H1 (cell line): ENCODE results near the gene ANKRD11. TPM values are rescaled to one million over a fixed set of nuclear protein-coding genes. Genes with fewer than 3 reads are reported as not detected.
A peak's percentile ranks its signal among the peaks of the same experiment; 100 is the strongest.

ENCODE experiments used
- CTCF ChIA-PET: fragments of 300-600 bp; sonication (Branson Sonifier 250); formaldehyde crosslinking; loops from one replicate; lab custom pipeline; 2021; ENCODE audit not compliant: partially characterized antibody; lab: Charles Lee
- POLR2A ChIA-PET: fragments of 300-600 bp; sonication (Branson Sonifier 250); formaldehyde crosslinking; loops from one replicate; lab custom pipeline; 2021; ENCODE audit warnings: inconsistent platforms; ENCODE audit not compliant: partially characterized antibody; lab: Charles Lee
- DNase-seq, 2 experiments: peaks; one replicate each; pipeline versions ENCODE4 v3.0.0 to v3.0.0-alpha.2; 2010 to 2022; ENCODE audit warnings: low spot score in 2 of 2, low read depth in 1 of 2, mixed read lengths in 1 of 2
- FAIRE-seq: peaks from 2 replicates; lab custom pipeline; 2011; peaks lifted over from hg19 to GRCh38; lab: Jason Lieb, UNC
- H2AFZ ChIP-seq: 2 replicates; pipeline ENCODE4 v1.8.1; 2012; ENCODE audit warnings: low read length, inconsistent platforms
- H2AK5ac ChIP-seq: 2 replicates; pipeline ENCODE4 v1.6.1; 2013; ENCODE audit warnings: low read depth, low read length
- H2BK120ac ChIP-seq: replicated peaks from 2 replicates; pipeline ENCODE3; 2013; ENCODE audit warnings: low read depth, low read length, inconsistent platforms
- H2BK12ac ChIP-seq: 2 replicates; pipeline ENCODE4 v1.6.1; 2013; ENCODE audit warnings: low read depth, low read length
- H2BK15ac ChIP-seq: 2 replicates; pipeline ENCODE4 v1.6.1; 2013; ENCODE audit warnings: low read length
- H2BK20ac ChIP-seq: 2 replicates; pipeline ENCODE4 v1.6.1; 2013; ENCODE audit warnings: low read length
- H2BK5ac ChIP-seq: 2 replicates; pipeline ENCODE4 v1.6.1; 2013; ENCODE audit warnings: low read depth, low read length
- H3K14ac ChIP-seq: 2 replicates; pipeline ENCODE4 v1.6.1; 2013; ENCODE audit warnings: inconsistent platforms; ENCODE audit not compliant: insufficient read length
- H3K18ac ChIP-seq: 2 replicates; pipeline ENCODE4 v1.6.1; 2013; ENCODE audit warnings: low read length; ENCODE audit errors: extremely low read depth
- H3K23ac ChIP-seq: 2 replicates; pipeline ENCODE4 v1.6.1; 2013; ENCODE audit warnings: inconsistent platforms; ENCODE audit not compliant: insufficient read length
- H3K23me2 ChIP-seq: 2 replicates; pipeline ENCODE4 v1.6.1; 2013; ENCODE audit warnings: low read depth, low read length
- H3K27ac ChIP-seq: 2 replicates; pipeline ENCODE4 v1.6.1; 2011; ENCODE audit warnings: low read depth, low read length, inconsistent platforms
- H3K27me3 ChIP-seq, 4 experiments: replicated peaks in 1 of 4; 1 replicate in 1 of 4; 2 replicates in 3 of 4; pipeline versions ENCODE4 v1.6.1 to v1.8.1; 2011 to 2013; ENCODE audit warnings: low read length in 3 of 4, mild to moderate bottlenecking in 3 of 4, inconsistent platforms in 2 of 4, mixed read lengths in 2 of 4, moderate library complexity in 1 of 4; ENCODE audit not compliant: control insufficient read depth in 3 of 4, insufficient read depth in 3 of 4; ENCODE audit errors: extremely low read depth in 1 of 4
- H3K36me3 ChIP-seq, 4 experiments: 2 replicates each; pipeline versions ENCODE4 v1.6.1 to v1.8.1; 2011 to 2013; ENCODE audit warnings: mild to moderate bottlenecking in 4 of 4, low read length in 3 of 4, moderate library complexity in 2 of 4, control low read depth in 1 of 4, inconsistent platforms in 1 of 4; ENCODE audit not compliant: insufficient read depth in 4 of 4, control insufficient read depth in 2 of 4
- H3K4ac ChIP-seq: replicated peaks from 2 replicates; pipeline ENCODE3; 2013; ENCODE audit warnings: low read length, low read depth, mixed read lengths, inconsistent platforms; ENCODE audit not compliant: insufficient read length
- H3K4me1 ChIP-seq, 4 experiments: replicated peaks in 1 of 4; 1 replicate in 1 of 4; 2 replicates in 3 of 4; pipeline versions ENCODE4 v1.6.1 to v1.8.1; 2011 to 2013; ENCODE audit warnings: low read length in 3 of 4, inconsistent platforms in 2 of 4, mixed read lengths in 1 of 4; ENCODE audit not compliant: insufficient read depth in 4 of 4, control insufficient read depth in 3 of 4
- H3K4me2 ChIP-seq, 2 experiments: 2 replicates each; pipeline versions ENCODE4 v1.6.1 to v1.8.1; 2011 to 2013; ENCODE audit warnings: low read depth in 2 of 2, low read length in 2 of 2, control low read depth in 1 of 2, inconsistent platforms in 1 of 2, mild to moderate bottlenecking in 1 of 2; ENCODE audit not compliant: insufficient read depth in 1 of 2
- H3K4me3 ChIP-seq, 4 experiments: fragments of 200-600, 300-600 bp in 1 of 4; sonication (generic), shearing (Covaris generic), sonication (Bioruptor Twin) in 1 of 4; 2 replicates each; pipeline versions ENCODE4 v1.5.1 to v1.8.1; 2011 to 2016; ENCODE audit warnings: low read length in 4 of 4, low read depth in 3 of 4, control low read depth in 2 of 4, inconsistent platforms in 2 of 4, mild to moderate bottlenecking in 2 of 4, mixed read lengths in 1 of 4, moderate library complexity in 1 of 4; ENCODE audit not compliant: insufficient read depth in 2 of 4; ENCODE audit errors: extremely low read depth in 1 of 4
- H3K56ac ChIP-seq: replicated peaks from 2 replicates; pipeline ENCODE3; 2013; ENCODE audit warnings: low read depth, mild to moderate bottlenecking, mixed read lengths, low read length, inconsistent platforms; ENCODE audit not compliant: insufficient read length
- H3K79me1 ChIP-seq: 2 replicates; pipeline ENCODE4 v1.6.1; 2013; ENCODE audit warnings: low read depth, low read length, control low read depth
- H3K79me2 ChIP-seq, 2 experiments: 2 replicates each; pipeline versions ENCODE4 v1.6.1 to v1.8.1; 2012 to 2013; ENCODE audit warnings: low read length in 2 of 2, mild to moderate bottlenecking in 2 of 2, inconsistent platforms in 1 of 2; ENCODE audit not compliant: insufficient read depth in 2 of 2, control insufficient read depth in 1 of 2
- H3K9ac ChIP-seq, 4 experiments: replicated peaks in 1 of 4; 1 replicate in 1 of 4; 2 replicates in 3 of 4; pipeline versions ENCODE4 v1.6.1 to v1.8.1; 2011 to 2013; ENCODE audit warnings: low read depth in 3 of 4, low read length in 3 of 4, control low read depth in 2 of 4, mild to moderate bottlenecking in 2 of 4, moderate library complexity in 2 of 4, inconsistent platforms in 1 of 4; ENCODE audit errors: extremely low read depth in 1 of 4
- H3K9me3 ChIP-seq, 2 experiments: 2 replicates each; pipeline versions ENCODE4 v1.6.1 to v1.8.1; 2012 to 2013; ENCODE audit warnings: mild to moderate bottlenecking in 2 of 2, moderate library complexity in 2 of 2, control low read depth in 1 of 2, inconsistent platforms in 1 of 2, low read depth in 1 of 2, low read length in 1 of 2, mixed read lengths in 1 of 2; ENCODE audit not compliant: insufficient read depth in 2 of 2
- H4K20me1 ChIP-seq, 2 experiments: replicated peaks in 1 of 2; 2 replicates each; pipeline versions ENCODE3 to v1.8.1; 2011 to 2013; ENCODE audit warnings: inconsistent platforms in 2 of 2, low read length in 2 of 2, mild to moderate bottlenecking in 1 of 2; ENCODE audit not compliant: insufficient read depth in 2 of 2, control insufficient read depth in 1 of 2
- H4K5ac ChIP-seq: 2 replicates; pipeline ENCODE4 v1.6.1; 2013; ENCODE audit warnings: low read length, low read depth, mixed read lengths, inconsistent platforms; ENCODE audit not compliant: insufficient read length
- H4K8ac ChIP-seq: 2 replicates; pipeline ENCODE4 v1.8.0; 2013; ENCODE audit warnings: mild to moderate bottlenecking, moderate library complexity, low read length, inconsistent platforms; ENCODE audit not compliant: insufficient read depth; ENCODE audit errors: extremely low read depth
- H4K91ac ChIP-seq: replicated peaks from 2 replicates; pipeline ENCODE3; 2013; ENCODE audit warnings: low read length, mixed read lengths, inconsistent platforms; ENCODE audit not compliant: insufficient read length
- CTCF ChIP-seq, 3 experiments: IDR thresholded peaks; 1 replicate in 2 of 3; 2 replicates in 1 of 3; pipeline versions ENCODE4 v1.5.1 to v1.6.1; 2011; ENCODE audit warnings: low read length in 3 of 3, mild to moderate bottlenecking in 3 of 3, inconsistent platforms in 2 of 3, low read depth in 1 of 3, moderate library complexity in 1 of 3; ENCODE audit not compliant: insufficient read depth in 1 of 3; ENCODE audit errors: control extremely low read depth in 1 of 3
- EGR1 ChIP-seq: IDR thresholded peaks from 2 replicates; pipeline ENCODE4 v1.6.1; 2011; ENCODE audit warnings: low read depth, low read length, borderline replicate concordance
- KDM1A ChIP-seq: fragments of 200-600, 300-600 bp; sonication (generic); IDR thresholded peaks from 2 replicates; pipeline ENCODE4 v1.7.1; 2016; ENCODE audit warnings: mild to moderate bottlenecking, low read length, borderline replicate concordance
- NANOG ChIP-seq: IDR thresholded peaks from 2 replicates; pipeline ENCODE4 v1.6.1; 2011; ENCODE audit warnings: low read length, low read depth, mild to moderate bottlenecking, inconsistent platforms; ENCODE audit not compliant: insufficient read depth, poor library complexity, severe bottlenecking
- POU5F1 ChIP-seq: IDR thresholded peaks from 2 replicates; pipeline ENCODE4 v1.6.1; 2011; ENCODE audit warnings: low read depth, mild to moderate bottlenecking, low read length, moderate library complexity
- SIN3A ChIP-seq, 2 experiments: IDR thresholded peaks in 1 of 2; conservative IDR thresholded peaks in 1 of 2; 2 replicates each; pipeline ENCODE4 v1.6.1; 2011 to 2012; ENCODE audit warnings: low read length in 2 of 2, improper control_type of control experiment in 1 of 2, low read depth in 1 of 2, mild to moderate bottlenecking in 1 of 2
- SIRT6 ChIP-seq: IDR thresholded peaks from one replicate; pipeline ENCODE4 v1.7.1; 2012; ENCODE audit warnings: low read length, inconsistent platforms
- WGBS, 2 experiments: shearing (Covaris generic) in 1 of 2; methylation state at CpG; one replicate each; pipeline versions ENCODE4 v1.1.6 to v1.1.7; 2013 to 2015; ENCODE audit warnings: low lambda C conversion rate in 2 of 2, mixed read lengths in 2 of 2, inconsistent platforms in 1 of 2, low coverage in 1 of 2, missing lambda C conversion rate in 1 of 2; ENCODE audit not compliant: insufficient replicate concordance in 2 of 2, insufficient coverage in 1 of 2, insufficient read length in 1 of 2; ENCODE audit errors: extremely low coverage in 1 of 2, missing lambda C conversion rate in 1 of 2; 5-methylcytosine and 5-hydroxymethylcytosine counted together
- polyA plus RNA-seq, 7 experiments: library from polyadenylated mRNA; depleted of rRNA in 3 of 7; stranded (reverse) in 5 of 7; unstranded in 2 of 7; fragments of >200 nt in 5 of 7; fragments of 200-250 nt in 2 of 7; gene quantifications; 1 replicate in 5 of 7; 2 replicates in 1 of 7; 4 replicates in 1 of 7; pipeline versions ENCODE4 v1.2.1 to v1.2.3, GENCODE V29; 2011 to 2013; ENCODE audit warnings: missing spikeins in 2 of 7, mixed read lengths in 2 of 7
- total RNA-seq: library from RNA; stranded (reverse); fragmentation: NEBNext Ultra II Directional; extraction: Animal tissue kit (Norgen Biotek cat#: 25700); gene quantifications from 2 replicates; pipeline ENCODE4 v1.2.1, GENCODE V29; 2021

The ANKRD11 gene
- total and polyA plus RNA-seq, 2 of the 8 experiments (the other 6 are each of a cell fraction or from before 2014, with no cell fraction given) = 46.5 to 142 TPM

DNA sequence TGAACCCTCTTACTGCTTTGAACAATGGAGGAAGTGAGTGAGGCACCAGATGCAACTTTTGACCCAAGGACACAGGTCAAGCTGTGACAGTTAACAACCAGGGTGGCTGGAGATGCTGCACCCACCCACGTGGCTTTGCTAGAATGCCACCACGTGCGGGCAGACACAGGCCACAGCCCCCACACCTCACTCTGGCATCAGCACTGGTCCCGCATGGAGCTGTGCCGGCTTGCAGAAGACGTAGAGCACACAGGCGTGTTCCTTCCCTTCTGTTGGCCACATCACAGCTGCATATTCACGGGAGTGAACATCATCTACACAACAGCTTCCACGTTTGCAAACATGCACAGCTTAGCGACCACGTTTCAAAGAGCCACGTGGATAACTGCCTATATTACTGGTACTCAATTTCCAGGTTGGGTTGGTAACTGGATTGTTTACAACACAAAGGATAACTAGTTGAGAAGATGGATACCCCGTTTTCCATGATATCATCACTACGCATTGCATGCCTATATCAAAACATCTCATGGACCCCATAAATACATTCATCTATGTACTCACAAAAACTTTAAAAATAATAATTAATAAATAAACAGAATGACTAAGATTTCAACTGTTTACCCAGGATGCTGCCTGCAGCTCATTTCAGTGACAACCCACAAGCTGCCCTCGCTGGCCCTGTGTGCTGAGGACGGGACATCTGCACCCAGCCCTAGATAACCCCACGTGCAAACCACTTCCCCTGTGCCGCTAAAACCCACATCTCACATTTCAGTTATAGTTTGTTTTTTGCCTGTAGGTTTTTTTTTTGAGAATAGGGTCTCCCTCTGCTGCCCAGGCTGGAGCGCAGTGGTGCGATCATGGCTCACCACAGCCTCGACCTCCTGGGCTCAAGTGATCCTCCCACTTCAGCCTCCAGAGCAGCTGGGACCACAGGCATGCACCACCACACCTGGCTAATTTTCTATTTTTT lies 132.0 kb downstream of the ANKRD11 start:
- WGBS, 2 experiments = 91% methylated on average over 21 of the region's 21 CpGs; no CpG with 5 or more reads in 1 of the 2 experiments
- peaks cover 43 to 50% of the 10 kb centered on the region in 2 experiments for H4K20me1 ChIP-seq
- H3K4me2 ChIP-seq = no peak overlapping the region
- no peaks in the 10 kb centered on the region for H3K23me2 ChIP-seq
- H2BK15ac ChIP-seq = 0 out of 2 replicates have a peak overlapping the region, but pooled peaks have one; percentile 12
- H4K5ac ChIP-seq = no peak overlapping the region
- no peak overlapping the region for H3K4me3 ChIP-seq
- no peak for DNase-seq
- no peak overlapping the region for H3K23ac ChIP-seq
- no peak overlapping the region for H3K56ac ChIP-seq
- peaks cover 24% of the 10 kb centered on the region for H3K79me1 ChIP-seq
- no peaks in the 10 kb centered on the region for H3K27me3 ChIP-seq
- H4K91ac ChIP-seq = no peak overlapping the region
- no peak overlapping the region for H2AFZ ChIP-seq
- no peak overlapping the region for H2BK120ac ChIP-seq
- no peaks in the 10 kb centered on the region for H3K9me3 ChIP-seq
- H2AK5ac ChIP-seq = no peak overlapping the region
- H3K14ac ChIP-seq = no peak overlapping the region
- no peak overlapping the region for H2BK5ac ChIP-seq
- H3K27ac ChIP-seq = no peak overlapping the region
- peaks cover 13 to 29% (median 17%) of the 10 kb centered on the region in 4 experiments for H3K4me1 ChIP-seq
- no peak for FAIRE-seq
- no peak overlapping the region for H3K4ac ChIP-seq
- no peak overlapping the region for H2BK20ac ChIP-seq
- no peak overlapping the region for H4K8ac ChIP-seq
- H3K9ac ChIP-seq = no peak overlapping the region
- no peak overlapping the region for H3K18ac ChIP-seq
- H3K79me2 ChIP-seq = peaks cover 18 to 96% of the 10 kb centered on the region in 2 experiments
- ChIA-PET CTCF (interaction anchor here (0.6 to 2.9 kb wide), 9 partner anchors 11 to 197 kb away, joined by 3 to 20 read pairs (median 6); no protein-coding TSS in a partner anchor), POLR2A (interaction anchor here (0.9 to 1.4 kb wide), 3 partner anchors 12 to 34 kb away, joined by 3 to 5 read pairs (median 3); no protein-coding TSS in a partner anchor)
- H3K36me3 ChIP-seq = no peaks in the 10 kb centered on the region
- TF ChIP-seq KDM1A = no peak
- TF ChIP-seq SIN3A (conservative IDR thresholded peaks at IDR 0.05 in 1 of 2, IDR thresholded peaks at IDR 0.05 in 1 of 2; ENCODE audit: low read depth in 1 of 2, low read length in 2 of 2) = no peak
- no peak for TF ChIP-seq CTCF (IDR thresholded peaks at IDR 0.05; ENCODE audit: control extremely low read depth in 1 of 3, insufficient read depth in 1 of 3, low read depth in 1 of 3, low read length in 3 of 3)
- no peak for TF ChIP-seq NANOG
- no peak for TF ChIP-seq POU5F1
- TF ChIP-seq SIRT6 = no peak
- TF ChIP-seq EGR1 = no peak
- peak overlapping the region; percentile 77; the same call in 1 of the 2 replicates for H2BK12ac ChIP-seq
